Activated CD8-positive, alpha-beta memory T cell treated with anti-CD3 and anti-CD28 coated beads, Interleukin-2, amount 50 U/mL, for 4 hours (primary cell): ENCODE measurements around the gene MPPED2.

Source experiments
- DNase-seq: peaks from one replicate; pipeline ENCODE4 v3.0.0-alpha.2; 2020

Gene MPPED2

DNA sequence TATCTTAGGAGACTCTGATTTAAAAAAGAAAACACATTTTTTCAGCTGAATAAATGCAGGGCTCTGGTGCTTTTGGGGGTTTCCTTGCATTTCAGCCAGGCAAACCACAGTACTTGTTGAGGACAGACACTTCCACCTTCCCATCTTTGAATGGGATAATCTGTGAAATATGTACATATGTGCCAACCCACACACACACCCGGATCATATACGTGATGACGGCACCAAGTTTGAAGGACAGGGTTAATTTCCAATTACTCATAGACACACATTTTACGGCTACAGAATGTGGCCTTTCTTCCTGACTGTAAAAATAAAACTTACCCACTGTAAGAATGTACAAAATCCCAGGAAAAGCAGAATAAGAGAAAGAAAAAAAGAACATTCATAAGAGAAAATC lies 104.4 kb downstream of the MPPED2 start:
- DNase-seq, result no peak

- no peak for DNase-seq
Measured at GRCh38 chr11:30481330-30481729, 104.8 kb downstream of the MPPED2 start.

DNA sequence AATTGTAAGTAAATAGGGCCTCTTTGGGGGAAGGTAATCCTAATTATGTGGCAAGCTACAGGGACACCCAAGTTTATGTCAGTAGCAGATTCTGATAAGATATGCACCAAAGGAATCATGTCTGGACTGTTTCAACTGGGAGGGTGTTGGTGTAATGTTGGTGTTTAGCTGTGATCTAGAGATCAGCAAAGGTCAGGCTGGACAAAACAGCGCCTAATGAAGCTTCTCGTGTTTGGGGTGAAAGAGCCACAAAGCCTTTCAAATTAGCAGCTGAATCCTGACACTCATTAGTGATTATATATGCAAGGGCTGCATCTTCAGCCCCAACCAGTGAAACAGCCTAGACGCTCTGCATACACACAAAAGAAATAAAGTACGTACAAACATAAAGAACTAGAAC lies 106.3 kb downstream of the MPPED2 start:
- DNase-seq, result no peak

- DNase-seq, result no peak
Measured at GRCh38 chr11:30478923-30479322, 107.2 kb downstream of the MPPED2 start.

DNA sequence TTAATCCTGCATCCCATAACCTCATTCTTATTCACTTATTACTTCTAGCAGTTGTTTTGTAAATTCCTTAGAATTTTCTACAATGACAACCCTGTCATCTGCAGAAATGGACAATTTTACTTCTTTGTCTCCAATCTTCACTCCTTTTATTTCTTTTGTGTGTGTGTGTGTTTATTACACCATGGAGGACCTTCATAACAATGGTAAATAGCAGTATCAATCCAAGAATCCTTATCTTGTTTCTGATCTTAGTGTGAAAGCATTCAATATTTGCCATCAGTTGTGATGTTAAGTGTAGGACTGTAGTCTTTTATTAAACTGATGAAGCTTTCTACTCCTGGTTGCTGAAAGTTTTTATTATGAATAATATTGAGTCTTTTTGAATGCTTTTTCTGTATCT lies 109.1 kb downstream of the MPPED2 start:
- no peak for DNase-seq

GRCh38 chr11:30474151-30474954 lies 111.8 kb downstream of the MPPED2 start:
- no peak for DNase-seq

- no peak for DNase-seq
Measured at GRCh38 chr11:30471244-30471643, 114.9 kb downstream of the MPPED2 start.

DNA sequence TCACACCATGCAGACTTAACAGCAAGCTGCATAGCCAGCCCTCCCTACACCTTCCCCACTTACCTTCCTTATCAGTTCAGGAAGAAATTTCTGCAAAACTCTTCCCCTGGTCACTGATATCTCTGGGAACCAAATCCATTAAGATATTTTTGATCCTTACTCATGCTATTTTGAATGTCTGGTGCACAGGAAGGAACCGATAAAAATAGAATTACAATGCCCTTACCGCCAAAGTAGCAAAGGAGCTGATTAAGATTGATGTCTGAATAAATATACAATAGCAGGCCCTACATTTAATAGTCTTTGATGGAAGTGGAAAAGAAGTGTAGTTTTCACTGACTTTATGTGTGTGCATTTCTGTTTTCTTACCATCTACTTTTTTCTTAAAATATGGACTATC lies 117.3 kb downstream of the MPPED2 start:
- no peak for DNase-seq

DNA sequence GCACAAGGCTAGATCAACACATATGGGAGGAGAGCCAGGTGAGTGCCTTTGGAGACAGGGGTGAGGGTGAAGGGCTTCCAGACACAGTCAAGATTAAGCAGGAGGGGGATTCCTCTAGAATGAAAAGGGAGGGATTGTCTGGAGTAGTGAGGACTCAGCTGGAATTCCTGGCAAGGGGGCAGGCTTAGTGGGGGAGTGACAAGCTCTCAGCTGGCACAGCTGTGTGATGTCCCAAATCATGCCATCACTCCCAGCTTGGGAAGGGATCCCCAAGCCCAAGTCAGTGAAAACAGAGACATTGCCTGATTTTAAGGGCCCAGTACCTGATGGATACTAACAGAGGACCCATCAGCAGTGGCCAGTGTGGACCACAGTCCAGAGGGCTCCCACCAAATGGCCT lies 119.0 kb downstream of the MPPED2 start:
- DNase-seq, result no peak

- no peak for DNase-seq
Measured at GRCh38 chr11:30465623-30466022, 120.5 kb downstream of the MPPED2 start.

DNA sequence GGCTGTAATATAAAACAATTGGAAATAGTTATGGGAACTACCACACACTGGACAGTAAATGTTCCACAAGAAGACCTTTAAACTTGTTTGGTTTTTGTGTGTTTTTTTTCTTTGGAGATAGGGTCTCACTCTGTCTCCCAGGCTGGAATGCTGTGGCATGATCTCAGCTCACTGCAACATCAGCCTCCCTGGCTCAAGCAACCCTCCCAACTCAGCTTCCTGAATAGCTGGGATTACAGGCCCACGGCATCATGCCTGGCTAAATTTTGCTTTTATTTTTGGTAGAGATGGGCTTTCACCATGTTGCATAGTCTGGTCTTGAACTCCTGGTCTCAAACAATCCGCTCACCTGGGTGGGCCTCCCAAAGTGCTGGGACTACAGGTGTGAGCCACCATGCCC lies 121.0 kb downstream of the MPPED2 start:
- no peak for DNase-seq

DNA sequence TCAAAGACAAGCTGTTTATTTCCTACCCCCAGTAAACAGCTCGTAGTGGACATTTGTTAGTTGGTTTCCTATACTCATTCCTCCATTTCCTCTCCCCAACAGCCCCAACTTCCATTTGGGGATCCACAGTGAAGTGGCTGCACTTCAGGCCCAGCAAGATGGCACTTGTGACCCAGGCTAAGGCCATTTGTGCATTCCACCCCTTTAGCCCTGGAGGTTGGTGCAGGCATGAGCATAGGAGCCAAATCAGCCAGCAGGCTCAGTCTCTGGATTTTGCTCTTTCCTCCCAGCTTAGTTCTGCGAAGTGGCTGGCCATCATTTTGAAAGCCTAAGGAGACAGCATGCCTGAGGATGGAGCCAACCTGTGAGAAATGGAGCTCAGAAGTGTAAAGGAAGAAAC lies 122.9 kb downstream of the MPPED2 start:
- no peak for DNase-seq

DNA sequence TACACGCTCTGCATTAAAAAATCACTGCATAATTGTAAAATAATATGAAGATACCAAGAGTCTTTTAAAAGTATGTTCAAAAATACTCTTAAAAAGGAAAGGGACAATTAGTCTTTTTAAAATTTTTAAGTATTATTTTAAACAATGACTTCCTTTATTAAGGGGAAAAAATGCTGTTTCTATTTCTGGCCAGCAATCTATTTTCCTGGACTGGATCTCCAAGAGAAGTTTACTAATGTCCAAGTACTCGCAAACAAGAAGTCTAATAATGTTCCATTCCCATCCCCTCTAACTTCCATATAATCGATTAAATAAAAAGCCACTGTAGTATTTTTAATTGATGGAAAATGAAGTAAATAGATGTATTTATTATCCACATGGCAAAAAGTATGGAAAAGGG lies 123.7 kb downstream of the MPPED2 start:
- DNase-seq, result no peak

GRCh38 chr11:30459821-30460220 lies 126.3 kb downstream of the MPPED2 start:
- no peak for DNase-seq

DNA sequence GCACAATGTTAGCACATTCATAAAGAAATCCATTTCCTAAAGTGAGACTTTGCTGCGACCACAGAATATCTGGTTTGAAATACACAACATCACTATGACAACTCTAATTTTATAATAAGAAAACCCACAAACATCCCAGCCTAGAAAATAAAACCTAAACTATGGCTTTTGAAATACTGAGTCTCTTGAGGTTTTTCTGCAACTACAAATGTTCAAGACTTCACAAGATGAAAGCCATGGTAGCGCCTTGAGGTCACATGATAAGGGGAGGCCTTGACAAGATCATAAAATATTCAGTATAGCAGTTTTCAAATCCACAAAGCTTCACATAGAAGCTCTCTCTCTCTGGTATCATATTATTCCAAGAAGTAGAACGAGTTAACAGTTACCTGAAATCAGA lies 126.8 kb downstream of the MPPED2 start:
- DNase-seq, result no peak

DNA sequence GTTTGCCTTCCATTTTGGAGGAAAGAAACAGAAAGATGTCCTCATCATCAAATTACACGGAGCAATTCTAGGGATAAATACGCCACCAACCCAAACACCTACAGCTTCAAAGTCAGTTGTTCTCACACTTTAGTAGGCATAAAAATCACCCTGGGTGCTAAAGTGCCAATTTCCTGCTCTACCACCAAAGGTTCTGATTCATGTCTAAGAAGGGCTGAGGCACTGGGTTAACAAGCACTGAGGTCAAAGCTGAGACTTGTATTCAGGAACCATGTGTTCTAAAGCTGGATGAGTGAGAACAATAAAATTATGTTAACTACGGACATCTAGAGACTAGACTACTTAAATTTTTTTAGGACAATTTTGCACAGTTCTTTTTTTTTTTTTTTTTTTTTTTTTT lies 127.6 kb downstream of the MPPED2 start:
- DNase-seq, result no peak

- DNase-seq, result no peak
Measured at GRCh38 chr11:30457087-30457486, 129.1 kb downstream of the MPPED2 start.

DNA sequence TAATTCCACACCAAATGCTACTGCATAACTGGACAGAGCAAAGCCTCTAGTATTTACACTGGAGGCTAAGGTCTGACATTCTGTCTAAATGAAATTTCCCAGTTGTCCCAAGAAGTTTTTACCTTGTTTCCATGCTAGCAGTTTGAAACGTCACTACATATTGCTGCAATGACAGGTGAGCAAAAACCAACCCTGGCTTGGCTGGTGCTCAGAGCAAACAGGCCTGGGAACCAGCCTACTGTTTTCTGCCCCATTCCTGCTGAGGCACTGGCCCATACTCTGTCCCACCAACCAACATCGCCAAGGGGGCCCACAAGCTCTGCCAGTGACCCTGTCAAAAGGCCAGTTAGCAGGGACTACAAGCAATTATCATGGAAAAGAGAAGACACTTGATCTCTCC lies 131.1 kb downstream of the MPPED2 start:
- no peak for DNase-seq

- DNase-seq, result no peak
Measured at GRCh38 chr11:30454541-30454940, 131.6 kb downstream of the MPPED2 start.

DNA sequence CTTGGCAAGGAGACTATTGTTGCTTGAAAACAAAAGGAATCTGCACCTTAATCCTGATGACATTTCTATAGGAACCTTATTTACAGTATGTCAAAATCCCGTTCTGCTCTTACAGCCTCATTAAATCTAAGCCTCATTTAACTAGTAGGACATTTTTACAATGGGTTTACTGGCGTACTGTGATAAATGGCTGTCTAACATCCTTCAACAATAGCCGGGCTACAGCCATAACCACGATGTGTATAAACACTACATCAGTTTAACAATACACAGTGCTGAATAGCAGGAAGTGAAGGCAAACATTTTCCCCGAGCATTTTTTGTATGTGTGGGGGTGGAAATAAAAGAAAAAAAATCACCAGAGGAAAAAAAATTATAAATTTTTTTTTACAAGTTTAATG lies 132.0 kb downstream of the MPPED2 start:
- DNase-seq, result no peak

DNA sequence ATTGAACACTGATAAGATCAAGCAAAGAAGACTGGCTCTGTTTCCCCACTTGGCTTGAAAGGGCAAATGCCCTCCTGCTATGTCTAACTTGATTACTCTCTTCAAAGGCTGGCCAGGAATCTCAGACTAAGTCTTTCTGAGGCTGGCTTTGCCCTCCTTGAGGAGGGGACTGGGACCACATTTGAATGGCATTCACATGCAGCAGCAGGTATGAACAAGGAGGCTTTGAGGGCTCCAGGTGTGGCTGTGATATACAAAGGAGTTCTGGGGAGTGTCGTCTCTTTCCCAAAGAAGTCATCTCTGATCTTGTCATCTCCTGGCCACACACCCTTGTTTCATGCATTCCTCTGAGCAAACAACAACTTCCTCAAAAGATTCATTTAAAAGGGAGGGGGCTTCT lies 132.4 kb downstream of the MPPED2 start:
- no peak for DNase-seq

DNA sequence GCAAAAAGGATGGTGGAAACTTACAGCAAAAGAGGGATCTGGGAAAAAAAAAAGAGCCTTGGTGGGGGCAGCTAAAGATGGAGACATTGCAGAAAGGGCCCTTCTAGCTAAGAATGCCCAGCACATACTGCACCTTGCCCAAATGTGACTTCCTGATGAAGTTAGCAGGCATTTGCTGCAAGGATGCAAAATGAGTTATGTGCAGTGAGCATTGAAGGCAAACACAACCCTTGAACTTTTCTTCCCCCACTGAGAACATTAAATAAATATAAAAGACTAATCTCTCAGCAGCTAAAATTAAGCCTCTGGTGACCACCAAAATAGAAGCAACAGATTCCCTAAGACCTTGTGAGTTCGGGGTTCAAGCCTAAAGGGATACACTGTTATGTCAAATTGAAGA lies 133.3 kb downstream of the MPPED2 start:
- DNase-seq, result no peak

DNA sequence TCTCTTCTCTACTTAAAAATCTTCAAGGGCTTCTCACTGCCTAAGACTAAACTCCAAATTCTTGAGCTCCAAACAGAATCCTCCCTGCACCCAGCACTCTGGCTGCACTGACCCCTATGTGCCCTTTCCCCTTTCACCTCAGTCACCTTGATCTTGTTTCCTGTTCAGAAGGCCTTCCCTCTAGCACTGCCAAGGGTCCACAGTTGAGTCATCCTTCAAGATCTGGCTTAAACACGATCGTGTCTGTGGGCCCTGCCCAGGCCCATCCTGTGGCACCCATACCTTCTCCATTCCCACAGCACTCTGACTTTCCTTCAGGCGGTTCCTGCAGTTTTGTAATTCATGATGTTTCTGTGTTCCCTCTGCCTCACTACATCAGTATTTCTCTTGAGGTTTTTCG lies 134.0 kb downstream of the MPPED2 start:
- no peak for DNase-seq

GRCh38 chr11:30451626-30452025 lies 134.5 kb downstream of the MPPED2 start:
- no peak for DNase-seq

DNA sequence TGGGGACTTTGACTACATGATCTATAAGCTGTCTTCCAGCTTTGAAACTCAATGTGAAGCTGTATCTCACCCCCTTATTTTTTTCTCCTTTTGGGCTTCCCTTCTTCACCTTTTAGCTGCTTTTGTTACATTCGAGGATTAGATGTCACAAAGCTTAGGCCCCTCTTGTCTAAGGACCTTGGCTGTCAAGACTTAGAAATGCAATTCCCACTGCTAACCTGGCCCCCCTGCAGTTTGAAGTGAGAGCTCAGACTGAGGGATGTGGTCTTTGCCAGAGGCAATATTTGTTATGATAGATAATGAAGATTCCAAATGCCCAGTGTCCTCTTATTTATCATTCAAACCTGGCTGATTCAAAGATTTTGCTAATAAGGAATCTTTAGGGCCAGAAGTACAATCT lies 135.0 kb downstream of the MPPED2 start:
- DNase-seq, result no peak
